GM21723 (cell line): ENCODE data around the gene LAMB4.

ENCODE experiments used
- ATAC-seq: cut with Tn5 transposase; IDR thresholded peaks from one replicate; pipeline ENCODE4 v1.9.1; 2021; ENCODE audit warnings: mild to moderate bottlenecking, moderate library complexity; ENCODE audit not compliant: unreplicated experiment

Gene LAMB4

GRCh38 chr7:108086962-108087361 is 43.2 kb downstream of the LAMB4 start:
- ATAC-seq, result no peak

- ATAC-seq, result no peak
These were observed 43.6 kb downstream of the LAMB4 start for GRCh38 chr7:108086546-108086945.

DNA sequence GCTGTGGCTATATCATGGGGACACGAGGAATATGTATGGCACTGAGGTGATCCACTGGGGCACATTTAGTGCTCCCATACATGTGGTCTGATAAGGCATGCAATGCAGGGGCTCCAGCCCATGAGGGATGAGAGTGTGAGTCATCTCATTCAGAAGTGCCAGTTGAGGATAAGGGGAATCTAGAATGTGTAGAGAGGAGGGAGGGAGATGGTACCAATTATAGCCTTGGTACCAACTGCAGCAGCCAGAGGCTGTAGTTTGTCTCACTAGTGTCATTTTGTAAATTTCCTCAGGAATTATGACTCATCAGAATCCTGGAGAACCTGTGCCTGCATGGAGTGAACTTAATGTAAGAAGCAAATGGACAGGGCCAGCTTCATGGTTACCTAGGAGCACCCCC is 46.2 kb downstream of the LAMB4 start:
- no peak for ATAC-seq

DNA sequence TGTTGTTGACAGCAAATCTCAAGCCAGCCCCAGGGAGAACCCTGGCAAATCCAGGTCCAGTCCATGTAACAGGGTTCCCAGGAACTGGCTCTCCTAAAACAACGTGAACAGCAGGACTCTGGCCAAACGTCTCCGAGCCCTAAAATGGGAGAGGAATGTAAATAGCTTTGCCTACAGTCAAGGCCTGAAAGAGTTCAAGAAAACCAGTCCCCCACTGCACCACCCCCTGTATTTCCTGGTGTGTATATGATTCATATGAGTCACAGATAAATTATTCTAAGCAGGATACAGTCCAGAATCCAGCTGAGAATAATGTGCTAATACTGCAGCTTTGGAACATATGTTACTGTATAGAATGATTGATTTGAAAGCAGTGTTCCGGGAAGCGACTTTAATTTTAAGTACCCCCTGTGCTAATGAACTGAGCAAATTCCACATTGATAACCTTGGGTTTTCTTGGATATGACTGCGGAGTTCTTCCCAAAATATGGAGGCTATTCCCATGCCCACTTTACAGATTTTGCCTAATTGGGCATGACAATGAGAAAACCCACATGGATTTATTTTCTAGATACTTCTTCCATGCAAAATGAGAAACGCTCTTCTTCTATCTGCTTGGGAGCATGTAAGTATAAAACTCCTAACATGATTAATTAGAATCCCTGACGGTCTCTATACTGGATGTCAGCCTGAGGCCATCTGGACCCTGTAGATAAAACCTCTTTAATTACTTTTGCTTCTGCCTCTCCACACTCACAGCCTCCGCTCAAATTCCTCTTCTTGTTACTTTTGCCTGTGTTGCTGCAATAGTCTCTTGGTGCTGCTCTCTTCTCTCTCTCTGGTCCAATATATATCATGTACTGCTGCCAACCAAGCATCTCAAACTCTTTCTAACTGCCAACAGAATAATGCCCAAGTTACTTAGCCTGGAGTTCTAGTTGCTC is 50.2 kb downstream of the LAMB4 start:
- ATAC-seq, result no peak

DNA sequence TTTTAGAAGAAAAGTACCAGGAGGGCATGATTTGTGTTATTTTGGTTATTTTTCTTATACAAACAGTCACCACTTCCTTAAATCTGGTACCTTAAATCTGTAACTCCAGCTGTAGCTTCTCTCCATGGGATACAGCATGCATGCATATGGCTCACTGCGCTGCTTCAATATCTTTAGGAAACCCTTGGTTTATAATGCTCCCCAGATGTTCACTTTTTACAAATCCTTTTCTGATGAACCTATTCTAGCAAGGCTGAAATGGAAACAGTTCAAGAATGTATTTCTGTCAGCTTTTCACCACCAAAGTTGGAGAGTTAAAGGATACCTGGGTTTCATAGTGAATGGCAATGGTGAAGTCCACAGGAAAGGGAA is 50.9 kb downstream of the LAMB4 start:
- ATAC-seq, result no peak

DNA sequence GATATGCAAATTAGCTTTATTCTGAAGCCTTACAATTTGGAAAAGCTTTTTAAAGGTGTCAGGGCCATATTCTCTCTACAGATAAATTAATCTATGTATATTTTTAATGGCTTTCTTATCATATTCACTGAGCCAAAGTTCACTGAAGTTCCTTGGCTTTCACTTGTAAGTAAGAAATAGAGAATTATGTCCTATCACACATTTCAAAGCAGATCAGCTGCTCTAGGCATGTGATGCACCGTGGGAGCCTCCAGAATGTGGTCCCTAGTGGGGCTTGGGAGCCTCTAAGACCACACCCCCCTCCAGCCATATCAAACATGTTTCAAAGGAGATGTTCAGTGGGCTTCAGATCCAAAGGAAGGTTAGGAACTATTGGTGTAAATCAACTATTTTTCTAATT is 51.5 kb downstream of the LAMB4 start:
- ATAC-seq, result no peak

DNA sequence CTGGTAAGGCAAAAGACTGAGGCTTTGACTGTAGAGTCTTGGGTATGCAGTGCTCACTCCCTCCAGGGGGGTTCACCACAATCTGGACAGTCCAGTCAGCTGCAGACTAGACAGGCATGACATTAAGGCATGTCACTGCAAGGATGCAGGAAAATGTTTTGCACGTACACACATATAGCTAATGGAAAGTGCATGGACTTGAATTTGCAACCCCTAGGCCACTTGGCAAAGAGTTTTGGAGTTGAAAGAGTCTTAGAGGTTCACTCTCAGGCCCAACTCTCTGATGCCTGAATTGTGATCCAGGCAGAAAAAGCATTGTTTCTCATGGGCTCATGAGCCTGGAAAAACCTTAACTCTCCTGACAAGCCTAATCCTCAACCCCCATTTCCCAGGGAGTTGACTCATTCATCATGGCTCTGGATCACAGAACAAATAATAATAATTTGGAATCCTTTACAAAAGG is 51.9 kb downstream of the LAMB4 start:
- ATAC-seq, result no peak

GRCh38 chr7:108077709-108078108 is 52.5 kb downstream of the LAMB4 start:
- ATAC-seq, result no peak

GRCh38 chr7:108076156-108076555 is 54.0 kb downstream of the LAMB4 start:
- ATAC-seq, result no peak

DNA sequence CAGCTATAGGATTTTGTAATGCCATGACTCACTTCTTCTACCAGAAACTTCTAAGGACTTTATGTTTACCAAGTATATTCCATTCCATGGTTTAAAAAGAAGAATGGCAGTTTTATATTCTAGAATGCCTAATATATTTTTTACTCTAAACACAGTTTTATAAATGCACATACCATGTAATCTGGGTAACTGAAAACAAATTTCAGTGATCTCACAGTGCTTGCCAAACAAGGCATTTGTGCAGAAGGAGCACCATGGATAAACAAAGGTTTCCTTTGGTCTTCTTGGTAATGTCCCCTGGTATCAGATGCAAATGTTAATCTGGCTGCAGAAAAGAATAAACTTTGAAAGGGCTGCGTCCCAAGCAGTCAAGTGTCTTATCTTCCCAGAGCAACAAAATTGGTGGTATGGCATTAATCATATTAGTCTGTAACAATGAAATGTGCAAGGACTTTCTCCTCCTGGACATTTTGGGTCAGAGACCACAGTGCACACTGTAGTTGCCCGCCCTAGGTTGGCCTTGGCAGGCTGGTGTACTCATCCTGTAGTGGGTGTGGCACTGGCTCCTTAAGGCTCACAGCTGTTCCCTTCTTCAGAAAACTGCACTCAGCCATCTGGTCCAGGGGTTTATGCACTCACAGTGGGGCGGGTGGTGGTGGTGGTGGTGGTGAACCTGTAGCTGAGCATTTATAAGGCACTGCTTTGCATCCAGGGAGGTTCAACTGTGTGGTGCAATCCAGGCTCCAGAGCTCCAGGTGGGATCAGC is 56.7 kb downstream of the LAMB4 start:
- ATAC-seq, result no peak

DNA sequence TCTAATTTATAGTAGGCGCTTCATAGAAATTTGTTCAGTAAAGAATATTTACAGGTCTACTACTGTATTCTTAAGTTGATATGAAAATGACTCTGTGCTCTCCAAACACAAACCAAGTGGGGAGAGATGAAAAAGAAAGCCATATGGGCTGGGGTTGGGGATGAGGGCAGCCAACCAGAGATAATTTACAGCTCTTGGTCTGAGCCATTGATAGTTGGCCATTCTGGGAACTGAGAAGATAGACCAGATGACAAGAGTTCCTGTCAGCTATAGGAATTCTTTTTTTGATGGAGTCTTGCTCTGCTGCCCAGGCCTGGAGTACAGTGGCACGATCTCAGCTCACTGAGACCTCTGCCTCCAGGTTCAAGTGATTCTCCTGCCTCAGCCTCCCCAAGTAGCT is 57.4 kb downstream of the LAMB4 start:
- ATAC-seq, result no peak

DNA sequence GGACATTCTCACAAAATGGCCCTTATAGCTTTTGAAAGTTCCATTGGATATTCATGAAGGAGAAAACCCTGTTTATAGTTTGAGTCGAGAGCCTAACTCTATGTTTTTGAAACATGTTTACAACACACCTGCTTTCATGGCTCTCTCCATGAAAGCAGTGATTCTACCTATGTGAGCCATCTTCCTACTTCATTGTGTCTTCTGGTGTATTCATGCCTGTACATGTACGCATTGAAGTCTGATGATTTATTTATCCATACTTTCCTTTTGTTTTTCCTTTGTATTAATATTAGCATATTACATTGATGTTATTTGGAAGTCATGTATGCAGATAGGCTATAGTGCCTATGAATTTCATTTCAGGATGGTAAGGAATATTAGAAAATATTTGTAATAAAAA is 58.0 kb downstream of the LAMB4 start:
- ATAC-seq, result no peak

DNA sequence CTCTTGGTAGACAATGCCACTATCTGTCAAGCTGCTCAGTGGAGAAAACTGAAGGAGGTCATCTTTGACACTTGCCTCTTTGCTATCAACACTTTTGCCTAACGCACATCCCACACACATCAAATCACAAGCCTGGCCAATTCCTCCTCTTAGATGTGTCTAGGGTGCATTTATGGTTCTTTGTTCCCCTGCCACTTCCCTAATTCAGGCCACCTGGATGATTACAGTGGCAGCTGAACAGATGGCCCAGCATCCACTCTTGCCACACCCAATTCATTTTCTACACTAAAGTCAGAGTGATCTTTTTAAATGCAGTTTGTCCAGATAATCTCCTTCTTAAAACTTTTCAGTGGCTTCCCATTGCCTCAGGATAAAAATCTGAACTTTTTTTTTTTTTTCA is 58.6 kb downstream of the LAMB4 start:
- no peak for ATAC-seq

DNA sequence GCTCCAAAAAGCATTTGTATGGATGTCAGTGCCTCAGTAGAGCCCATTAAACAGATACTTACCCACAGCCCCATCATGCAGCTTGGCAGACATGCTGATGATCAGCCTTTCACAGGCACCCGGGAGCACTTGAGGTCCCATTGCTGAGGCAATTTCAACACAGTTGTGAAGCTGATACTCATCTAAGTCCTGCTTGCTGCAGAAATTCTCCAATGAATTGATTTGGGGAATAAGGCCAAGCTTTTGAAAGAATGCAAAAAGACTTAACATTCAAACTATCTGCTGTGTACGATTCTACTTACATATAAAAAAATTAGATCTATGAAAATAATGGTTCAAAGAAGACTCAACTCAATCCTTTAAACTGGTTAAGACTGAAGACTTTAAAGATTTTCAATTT is 60.5 kb downstream of the LAMB4 start:
- no peak for ATAC-seq

DNA sequence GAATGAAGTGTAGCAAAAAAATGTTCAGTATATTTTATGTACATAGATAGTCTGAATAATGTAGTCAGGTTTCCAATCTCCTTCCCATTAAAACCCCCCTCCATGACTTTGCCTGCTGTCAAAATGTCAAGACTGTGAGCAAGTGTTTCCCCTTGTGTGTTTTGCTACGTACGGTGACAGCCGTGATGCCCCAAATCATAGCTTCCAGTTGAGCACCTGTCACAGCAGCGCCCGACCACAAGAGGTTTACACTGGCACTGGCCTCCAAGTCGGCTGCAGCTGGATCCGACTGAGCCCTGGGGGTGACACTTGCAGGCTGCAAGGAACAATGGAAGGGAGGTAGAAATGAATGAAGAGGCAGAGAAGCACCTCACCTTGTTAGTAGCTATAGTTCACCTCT is 62.3 kb downstream of the LAMB4 start:
- ATAC-seq, result no peak

- ATAC-seq, result no peak
These were observed 63.7 kb downstream of the LAMB4 start for GRCh38 chr7:108066486-108066885.

DNA sequence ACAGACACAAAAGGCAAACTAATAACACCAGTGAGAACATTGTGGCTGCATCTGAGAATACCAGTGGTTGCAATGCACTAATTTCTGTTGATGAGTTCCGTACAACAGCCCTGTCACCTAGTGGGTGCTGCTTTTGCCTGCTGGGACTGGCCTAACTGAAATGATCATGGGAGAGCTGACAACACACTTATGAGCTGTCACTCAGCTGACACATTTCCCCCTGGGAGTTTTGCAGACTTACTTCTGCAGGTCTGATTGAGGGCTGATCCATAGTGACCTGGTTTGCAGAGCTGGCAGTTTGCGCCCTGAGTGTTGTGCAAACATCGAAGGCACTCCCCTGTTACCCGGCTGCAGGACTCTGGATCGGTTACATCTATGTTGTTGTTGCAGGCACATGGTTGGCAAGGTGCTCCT is 66.6 kb downstream of the LAMB4 start:
- ATAC-seq, result peak; percentile 78

GRCh38 chr7:108062250-108063014 is 67.7 kb downstream of the LAMB4 start:
- ATAC-seq, result no peak

- no peak for ATAC-seq
These were observed 70.6 kb downstream of the LAMB4 start for GRCh38 chr7:108059526-108059925.

- ATAC-seq, result no peak
These were observed 72.1 kb downstream of the LAMB4 start for GRCh38 chr7:108057951-108058481.

- ATAC-seq, result no peak
These were observed 74.5 kb downstream of the LAMB4 start for GRCh38 chr7:108055611-108056021.
